Stimulated activated naive CD8-positive, alpha-beta T cell treated with anti-CD3 and anti-CD28 coated beads, Interleukin-15, Interleukin-2, amounts not matched to agents 100 ng/mL and 50 ng/mL, for 24 hours (primary cell): ENCODE data around the gene SLC10A7.
"Not testable (repeated sequence)": the region's sequence is repeated elsewhere in the genome, so short reads cannot be mapped to it uniquely, and the experiment has no call there.

Experiments used
- H3K27ac Mint-ChIP-seq: one replicate; pipeline ENCODE4 v1.8.0; 2021; ENCODE audit warnings: mild to moderate bottlenecking, mixed read lengths
- H3K27me3 Mint-ChIP-seq: one replicate; pipeline ENCODE4 v1.8.0; 2021; ENCODE audit warnings: mixed read lengths
- H3K36me3 Mint-ChIP-seq: one replicate; pipeline ENCODE4 v1.8.0; 2021; ENCODE audit warnings: low read depth, mixed read lengths
- H3K4me1 Mint-ChIP-seq: one replicate; pipeline ENCODE4 v1.8.0; 2021; ENCODE audit warnings: low read depth, mixed read lengths
- H3K4me3 Mint-ChIP-seq: one replicate; pipeline ENCODE4 v1.8.0; 2021; ENCODE audit warnings: mild to moderate bottlenecking, mixed read lengths
- H3K9me3 Mint-ChIP-seq: one replicate; pipeline ENCODE4 v1.8.0; 2021; ENCODE audit warnings: mixed read lengths

Gene SLC10A7

GRCh38 chr4:146381263-146381872, 140.4 kb downstream of the SLC10A7 start:
- H3K9me3 Mint-ChIP-seq, result peaks cover 5% of the 10 kb centered on the region
- no peak overlapping the region for H3K4me3 Mint-ChIP-seq
- H3K36me3 Mint-ChIP-seq, result no peaks in the 10 kb centered on the region
- no peak overlapping the region for H3K27ac Mint-ChIP-seq
- H3K4me1 Mint-ChIP-seq, result no peaks in the 10 kb centered on the region
- H3K27me3 Mint-ChIP-seq, result no peaks in the 10 kb centered on the region

GRCh38 chr4:146379744-146380143, 142.0 kb downstream of the SLC10A7 start:
- peaks cover 4% of the 10 kb centered on the region for H3K9me3 Mint-ChIP-seq
- no peaks in the 10 kb centered on the region for H3K4me1 Mint-ChIP-seq
- no peaks in the 10 kb centered on the region for H3K27me3 Mint-ChIP-seq

DNA sequence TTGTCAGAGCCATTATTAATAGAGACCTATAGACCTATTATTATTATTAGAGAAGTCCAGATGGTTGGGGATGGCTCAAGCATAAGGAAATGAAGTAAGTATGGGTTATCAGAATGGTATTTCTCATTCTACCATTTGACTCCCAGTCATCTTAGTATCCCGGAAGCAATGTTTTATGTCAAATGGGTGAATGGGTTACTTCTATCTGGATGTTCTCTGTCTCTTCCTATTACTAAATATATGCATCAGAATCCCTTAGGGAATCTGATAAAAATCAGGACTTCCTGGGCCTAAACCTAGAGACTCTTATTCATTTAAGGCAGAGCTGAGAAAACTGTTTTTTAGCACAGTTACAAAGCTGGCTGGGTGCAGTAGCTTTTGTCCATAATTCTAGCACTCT, 149.9 kb downstream of the SLC10A7 start:
- no peaks in the 10 kb centered on the region for H3K4me1 Mint-ChIP-seq
- peaks cover 2% of the 10 kb centered on the region for H3K9me3 Mint-ChIP-seq
- H3K4me3 Mint-ChIP-seq, result no peak overlapping the region
- H3K27ac Mint-ChIP-seq, result no peak overlapping the region
- no peaks in the 10 kb centered on the region for H3K27me3 Mint-ChIP-seq
- H3K36me3 Mint-ChIP-seq, result peaks cover 2% of the 10 kb centered on the region

More at GRCh38 chr4:146379744-146380143, 142.0 kb downstream of the SLC10A7 start:
- Mint-ChIP-seq H3K4me3 (no peak overlapping the region), H3K36me3 (no peaks in the 10 kb centered on the region), H3K27ac (no peak overlapping the region)

DNA sequence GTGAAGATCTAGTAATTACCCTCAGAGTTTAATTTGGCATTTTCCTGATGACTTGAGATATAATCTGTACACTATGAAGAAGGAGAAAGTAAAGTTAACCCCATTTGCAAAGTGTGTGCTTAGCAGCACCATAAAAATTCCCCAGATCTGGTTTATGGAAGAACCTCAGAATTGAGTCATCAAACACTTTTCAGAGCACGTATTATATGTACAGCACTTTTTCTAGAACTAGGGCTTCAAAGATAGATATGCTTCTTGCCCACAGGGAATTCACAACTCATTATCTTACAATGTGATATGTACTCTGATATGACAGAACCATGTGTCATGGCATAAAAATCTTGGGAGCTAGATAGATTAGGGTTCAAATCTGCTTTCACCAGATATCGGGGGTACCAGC, 150.9 kb downstream of the SLC10A7 start:
- H3K9me3 Mint-ChIP-seq, result no peaks in the 10 kb centered on the region
- H3K36me3 Mint-ChIP-seq, result peaks cover 3% of the 10 kb centered on the region
- H3K27me3 Mint-ChIP-seq, result no peaks in the 10 kb centered on the region
- no peaks in the 10 kb centered on the region for H3K4me1 Mint-ChIP-seq
- no peak overlapping the region for H3K27ac Mint-ChIP-seq
- no peak overlapping the region for H3K4me3 Mint-ChIP-seq

DNA sequence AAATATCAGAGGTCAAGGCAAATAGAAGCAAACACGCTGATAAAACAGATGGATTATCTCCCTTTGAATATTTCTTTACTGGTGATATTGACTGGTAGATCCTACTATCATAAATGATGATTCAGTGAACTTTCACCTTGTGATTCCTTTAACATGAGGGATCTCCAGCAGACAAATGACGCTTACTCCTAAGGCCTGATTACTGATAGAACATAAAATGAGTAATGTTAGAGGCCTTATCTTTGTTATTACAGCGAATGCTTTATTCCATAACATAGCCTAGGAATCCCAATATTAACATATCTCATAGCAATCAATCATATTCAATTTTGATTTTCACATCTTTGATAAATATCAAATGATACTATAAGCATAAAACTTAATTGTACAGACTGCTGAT, 152.3 kb downstream of the SLC10A7 start:
- H3K4me1 Mint-ChIP-seq, result no peaks in the 10 kb centered on the region
- no peaks in the 10 kb centered on the region for H3K27me3 Mint-ChIP-seq
- H3K9me3 Mint-ChIP-seq, result peaks cover under 1% of the 10 kb centered on the region
- no peak overlapping the region for H3K4me3 Mint-ChIP-seq
- H3K36me3 Mint-ChIP-seq, result peaks cover 3% of the 10 kb centered on the region
- no peak overlapping the region for H3K27ac Mint-ChIP-seq

DNA sequence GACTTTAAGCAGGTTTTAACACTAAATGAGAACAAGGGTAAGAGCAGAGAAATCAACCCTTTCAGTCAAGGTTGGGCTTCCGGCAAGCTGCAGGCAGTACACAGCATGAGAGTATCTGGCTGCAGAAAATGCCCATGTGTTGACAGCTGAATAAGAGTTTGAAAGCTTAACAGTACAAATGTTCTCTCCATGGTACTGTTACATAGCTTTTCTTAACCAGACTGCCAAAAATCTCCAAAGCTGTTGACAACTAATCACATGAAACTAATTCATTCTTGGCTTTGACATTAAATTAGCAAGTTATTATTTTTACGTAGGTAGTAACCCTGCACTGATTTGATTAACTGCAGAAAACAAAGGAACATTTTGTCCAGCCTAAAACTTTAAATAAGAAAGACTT, 153.5 kb downstream of the SLC10A7 start:
- Mint-ChIP-seq H3K4me1 (no peaks in the 10 kb centered on the region), H3K36me3 (peaks cover 15% of the 10 kb centered on the region), H3K27me3 (no peaks in the 10 kb centered on the region), H3K4me3 (no peak overlapping the region), H3K9me3 (peaks cover 10% of the 10 kb centered on the region), H3K27ac (no peak overlapping the region)

DNA sequence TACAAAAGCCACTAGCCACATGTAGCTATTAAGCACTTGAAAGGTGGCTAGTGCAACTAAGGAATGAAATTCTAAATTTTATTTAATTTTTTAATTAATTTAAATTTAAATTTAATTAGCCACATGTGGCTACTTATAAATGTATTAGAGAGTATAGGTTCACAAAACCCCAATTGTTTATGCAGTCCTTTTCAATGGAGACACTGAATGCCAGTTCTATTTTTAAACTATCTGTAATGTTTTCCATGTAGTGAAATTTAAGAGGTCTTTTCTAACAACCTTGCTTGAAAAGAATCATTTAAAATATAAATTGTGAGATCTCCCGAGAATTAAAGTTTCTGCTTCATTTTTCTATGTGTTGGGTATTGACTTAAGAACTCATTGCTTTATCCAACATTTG, 154.4 kb downstream of the SLC10A7 start:
- peaks cover 16% of the 10 kb centered on the region for H3K9me3 Mint-ChIP-seq
- H3K27me3 Mint-ChIP-seq, result no peaks in the 10 kb centered on the region
- H3K4me1 Mint-ChIP-seq, result no peaks in the 10 kb centered on the region
- no peak overlapping the region for H3K27ac Mint-ChIP-seq
- H3K4me3 Mint-ChIP-seq, result no peak overlapping the region
- H3K36me3 Mint-ChIP-seq, result peaks cover 19% of the 10 kb centered on the region

DNA sequence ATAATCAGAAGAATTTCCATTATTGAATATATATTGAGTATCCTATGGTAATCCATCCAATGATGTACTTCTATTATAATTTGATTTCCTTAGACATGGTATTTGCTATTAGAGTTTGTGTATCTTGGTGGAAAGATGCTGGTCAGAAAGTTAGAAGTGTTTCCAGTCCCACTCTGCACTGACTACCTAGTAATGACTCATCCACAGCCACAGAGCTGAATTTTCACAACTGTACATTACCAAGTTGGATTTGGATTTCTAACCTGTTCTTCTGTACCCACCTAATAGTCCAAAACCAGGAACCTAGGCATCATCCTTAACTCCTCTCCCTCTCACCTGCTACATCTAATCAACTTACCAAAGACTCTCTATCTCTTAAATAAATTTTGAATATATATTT, 162.0 kb downstream of the SLC10A7 start:
- Mint-ChIP-seq H3K36me3 (peaks cover 43% of the 10 kb centered on the region), H3K9me3 (peaks cover 30% of the 10 kb centered on the region), H3K27ac (no peak overlapping the region), H3K4me1 (no peaks in the 10 kb centered on the region), H3K4me3 (no peak overlapping the region), H3K27me3 (no peaks in the 10 kb centered on the region)

GRCh38 chr4:146350114-146350513, 171.6 kb downstream of the SLC10A7 start:
- not testable (repeated sequence) for H3K4me1 Mint-ChIP-seq, H3K27me3 Mint-ChIP-seq, H3K4me3 Mint-ChIP-seq, H3K36me3 Mint-ChIP-seq, H3K9me3 Mint-ChIP-seq, H3K27ac Mint-ChIP-seq

DNA sequence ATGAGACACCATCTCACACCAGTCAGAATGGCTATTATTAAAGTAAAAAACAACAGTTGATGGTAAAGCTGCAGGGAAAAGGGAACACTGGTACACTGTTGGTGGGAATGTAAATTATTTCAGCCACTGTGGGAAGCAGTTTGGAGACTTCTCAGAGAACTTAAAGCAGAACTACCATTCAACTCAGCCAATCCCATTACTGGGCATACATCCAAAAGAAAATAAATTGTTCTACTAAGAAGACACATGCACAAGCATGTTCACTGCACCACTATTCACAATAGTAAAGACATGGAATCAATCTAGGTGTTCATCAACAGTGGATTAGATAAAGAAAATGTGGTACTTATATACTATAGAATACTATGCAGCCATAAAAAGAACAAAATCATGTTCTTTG, 172.4 kb downstream of the SLC10A7 start:
- H3K9me3 Mint-ChIP-seq, result no peaks in the 10 kb centered on the region
- H3K36me3 Mint-ChIP-seq, result no peaks in the 10 kb centered on the region
- peak overlapping the region; percentile 39 for H3K4me3 Mint-ChIP-seq
- H3K4me1 Mint-ChIP-seq, result peaks cover 10% of the 10 kb centered on the region
- H3K27ac Mint-ChIP-seq, result no peak overlapping the region
- no peaks in the 10 kb centered on the region for H3K27me3 Mint-ChIP-seq

DNA sequence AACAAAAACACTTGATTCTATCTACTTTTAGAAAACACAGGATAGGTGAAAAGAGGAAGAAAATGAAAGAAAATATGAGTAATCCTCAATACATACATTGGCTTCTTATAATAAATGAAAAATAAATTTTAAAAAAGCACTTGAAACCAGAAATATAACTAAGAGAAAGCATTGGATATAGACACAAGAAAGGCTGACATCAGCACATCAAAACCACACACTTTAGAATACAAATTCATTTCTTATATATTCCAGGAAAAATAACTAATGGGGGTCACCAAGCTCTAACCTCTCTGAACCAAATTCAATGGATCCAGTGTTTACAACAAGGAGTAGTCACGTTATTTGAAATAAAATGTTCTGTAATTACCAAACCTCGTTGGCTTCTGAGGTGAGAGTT, 173.9 kb downstream of the SLC10A7 start:
- Mint-ChIP-seq H3K27me3 (no peaks in the 10 kb centered on the region), H3K27ac (no peak overlapping the region)

GRCh38 chr4:146346276-146346675, 175.5 kb downstream of the SLC10A7 start:
- peaks cover 15% of the 10 kb centered on the region for H3K4me1 Mint-ChIP-seq
- H3K9me3 Mint-ChIP-seq, result no peaks in the 10 kb centered on the region
- no peak overlapping the region for H3K4me3 Mint-ChIP-seq
- H3K27me3 Mint-ChIP-seq, result no peaks in the 10 kb centered on the region
- no peaks in the 10 kb centered on the region for H3K36me3 Mint-ChIP-seq
- H3K27ac Mint-ChIP-seq, result no peak overlapping the region

More for the DNA sequence above, 173.9 kb downstream of the SLC10A7 start:
- Mint-ChIP-seq H3K36me3 (no peaks in the 10 kb centered on the region), H3K9me3 (no peaks in the 10 kb centered on the region), H3K4me3 (no peak overlapping the region), H3K4me1 (peaks cover 15% of the 10 kb centered on the region)

DNA sequence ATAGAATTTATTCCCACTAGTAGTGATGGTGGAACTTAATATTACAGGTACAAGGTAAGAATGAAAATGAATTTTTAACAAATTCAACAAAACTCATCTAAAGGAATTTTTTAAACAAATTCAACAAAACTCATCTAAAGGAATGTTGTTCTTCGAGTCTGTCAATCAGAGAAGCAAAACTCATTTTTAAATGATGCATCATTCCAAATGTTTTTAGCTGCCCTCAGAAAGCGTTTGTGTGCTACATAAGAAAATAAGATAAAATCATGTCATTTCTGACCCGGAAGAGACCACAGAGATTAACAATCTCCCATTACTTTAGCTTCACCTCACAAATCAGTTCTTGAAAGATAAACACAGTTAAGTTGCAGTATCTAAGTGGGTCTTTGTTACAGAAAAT, 178.0 kb downstream of the SLC10A7 start:
- Mint-ChIP-seq H3K4me3 (no peak overlapping the region), H3K4me1 (peaks cover 15% of the 10 kb centered on the region), H3K36me3 (no peaks in the 10 kb centered on the region), H3K9me3 (no peaks in the 10 kb centered on the region), H3K27ac (no peak overlapping the region), H3K27me3 (no peaks in the 10 kb centered on the region)

GRCh38 chr4:146343199-146343598, 178.5 kb downstream of the SLC10A7 start:
- H3K27ac Mint-ChIP-seq, result no peak overlapping the region
- H3K4me1 Mint-ChIP-seq, result peaks cover 15% of the 10 kb centered on the region
- no peaks in the 10 kb centered on the region for H3K9me3 Mint-ChIP-seq
- H3K36me3 Mint-ChIP-seq, result no peaks in the 10 kb centered on the region
- H3K4me3 Mint-ChIP-seq, result no peak overlapping the region
- no peaks in the 10 kb centered on the region for H3K27me3 Mint-ChIP-seq

DNA sequence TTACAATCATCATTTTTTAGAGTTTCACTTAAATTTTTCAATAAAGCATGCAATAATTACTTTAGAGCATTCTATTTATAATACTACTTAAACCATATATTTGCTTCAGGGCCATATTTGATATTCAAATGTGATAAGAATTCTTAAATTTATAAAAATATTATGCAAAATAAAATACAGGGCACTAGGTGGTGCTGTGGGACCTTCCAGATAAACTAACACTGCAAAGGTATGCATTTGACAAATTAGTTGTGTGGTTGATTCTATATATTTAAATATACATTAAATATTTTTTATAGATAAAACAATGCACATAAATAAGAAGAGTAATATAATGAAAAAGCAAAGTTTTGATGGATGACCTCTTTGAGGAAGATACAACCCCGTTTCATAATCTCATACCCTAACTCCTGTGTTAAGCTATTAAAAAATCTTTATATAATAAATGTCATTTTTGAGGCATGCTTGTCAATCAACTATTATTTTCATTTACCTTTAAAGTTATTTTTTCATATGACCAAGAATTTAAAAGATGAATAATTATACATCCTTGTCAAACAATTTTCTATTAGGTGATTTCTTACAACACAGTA, 179.0 kb downstream of the SLC10A7 start:
- H3K27ac Mint-ChIP-seq, result no peak overlapping the region
- no peaks in the 10 kb centered on the region for H3K36me3 Mint-ChIP-seq
- peaks cover 14% of the 10 kb centered on the region for H3K4me1 Mint-ChIP-seq
- H3K27me3 Mint-ChIP-seq, result no peaks in the 10 kb centered on the region
- H3K9me3 Mint-ChIP-seq, result no peaks in the 10 kb centered on the region
- H3K4me3 Mint-ChIP-seq, result no peak overlapping the region

DNA sequence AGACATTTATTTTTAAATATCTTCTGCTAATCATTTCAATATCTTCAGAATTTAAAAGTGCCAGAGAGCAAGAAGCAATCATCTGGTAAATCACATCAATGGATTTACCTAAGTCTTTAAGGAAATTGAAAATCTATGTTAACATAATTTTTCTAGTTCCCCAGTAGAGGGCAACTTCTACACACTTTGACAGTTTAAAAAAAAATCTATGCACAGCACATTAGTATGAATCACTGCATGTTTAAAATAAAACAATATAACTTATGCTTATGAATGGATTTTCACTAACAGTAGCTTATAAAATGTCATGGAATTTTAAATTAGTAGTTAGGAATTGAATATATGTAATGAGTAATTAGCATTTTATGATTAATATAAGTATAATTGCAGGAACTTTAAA, 180.9 kb downstream of the SLC10A7 start:
- Mint-ChIP-seq H3K9me3 (no peaks in the 10 kb centered on the region), H3K27me3 (no peaks in the 10 kb centered on the region), H3K36me3 (no peaks in the 10 kb centered on the region), H3K4me3 (no peak overlapping the region), H3K4me1 (peaks cover 5% of the 10 kb centered on the region), H3K27ac (no peak overlapping the region)
